Activated T-cell treated with anti-CD3 and anti-CD28 coated beads, Interleukin-2, amount 50 U/mL, for 24 hours (primary cell): ENCODE measurements around the gene PLEKHA6.

Experiments used
- DNase-seq: peaks from one replicate; pipeline ENCODE4 v3.0.0-alpha.2; 2020
- H3K27ac Mint-ChIP-seq: 2 replicates; pipeline ENCODE4 v1.8.0; 2020; ENCODE audit warnings: mild to moderate bottlenecking, mixed read lengths
- H3K27me3 Mint-ChIP-seq: 2 replicates; pipeline ENCODE4 v1.8.0; 2020; ENCODE audit warnings: mixed read lengths
- H3K36me3 Mint-ChIP-seq: 2 replicates; pipeline ENCODE4 v1.8.0; 2020; ENCODE audit warnings: low read depth, mixed read lengths
- H3K4me1 Mint-ChIP-seq: 2 replicates; pipeline ENCODE4 v1.8.0; 2020; ENCODE audit warnings: low read depth, mixed read lengths
- H3K4me3 Mint-ChIP-seq: 2 replicates; pipeline ENCODE4 v1.8.0; 2020; ENCODE audit warnings: mild to moderate bottlenecking, moderate library complexity, mixed read lengths
- H3K9me3 Mint-ChIP-seq: 2 replicates; pipeline ENCODE4 v1.8.0; 2020; ENCODE audit warnings: mixed read lengths

The PLEKHA6 gene

GRCh38 chr1:204222764-204223055, 137.0 kb downstream of the PLEKHA6 start:
- DNase-seq: no peak
- H3K36me3 Mint-ChIP-seq: no peaks in the 10 kb centered on the region
- no peaks in the 10 kb centered on the region for H3K27me3 Mint-ChIP-seq
- H3K4me1 Mint-ChIP-seq: peaks cover 5% of the 10 kb centered on the region
- H3K4me3 Mint-ChIP-seq: no peak overlapping the region
- H3K9me3 Mint-ChIP-seq: no peaks in the 10 kb centered on the region
- no peak overlapping the region for H3K27ac Mint-ChIP-seq

DNA sequence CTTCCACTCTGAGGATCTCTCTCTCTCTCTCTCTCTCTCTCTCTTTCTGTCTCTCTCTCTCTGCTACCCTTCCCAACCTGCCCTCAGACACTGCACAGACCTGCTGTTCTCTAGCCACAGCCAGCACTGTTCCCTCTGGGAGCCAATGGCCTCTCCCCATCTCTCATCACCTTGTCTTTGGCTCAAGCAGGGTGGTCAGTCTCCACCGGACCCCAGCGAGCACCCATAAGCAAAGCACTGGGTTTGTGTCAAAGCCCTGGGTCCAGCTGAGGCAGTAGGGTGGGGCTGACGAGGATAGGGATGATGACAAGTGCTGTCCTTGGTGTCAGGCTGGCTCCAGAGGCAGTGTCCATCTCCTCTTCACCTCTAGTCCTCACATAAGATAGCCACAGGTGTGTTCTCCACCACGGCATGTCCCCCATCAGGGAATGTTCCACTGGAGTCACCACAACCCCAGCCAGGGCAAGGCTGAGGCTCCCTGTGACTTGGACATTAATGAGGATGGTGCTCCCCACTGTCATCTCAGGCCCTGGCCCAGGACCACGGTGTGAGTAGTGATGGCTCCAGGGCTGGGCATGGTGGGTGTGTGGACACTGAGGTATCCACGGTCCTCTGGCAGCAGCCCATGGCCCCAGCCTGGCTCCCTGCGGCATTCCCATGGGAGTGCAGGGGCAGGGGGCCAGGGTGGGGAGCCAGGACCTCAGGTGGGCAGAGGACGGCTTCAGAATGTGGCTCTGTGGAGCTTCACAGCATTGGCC, 137.5 kb downstream of the PLEKHA6 start:
- H3K27ac Mint-ChIP-seq: no peak overlapping the region
- no peaks in the 10 kb centered on the region for H3K9me3 Mint-ChIP-seq
- no peaks in the 10 kb centered on the region for H3K27me3 Mint-ChIP-seq
- no peak overlapping the region for H3K4me3 Mint-ChIP-seq
- peaks cover 5% of the 10 kb centered on the region for H3K4me1 Mint-ChIP-seq
- DNase-seq: no peak
- no peaks in the 10 kb centered on the region for H3K36me3 Mint-ChIP-seq

- Mint-ChIP-seq H3K27ac (no peak overlapping the region), H3K27me3 (no peaks in the 10 kb centered on the region), H3K9me3 (no peaks in the 10 kb centered on the region), H3K36me3 (no peaks in the 10 kb centered on the region), H3K4me1 (peaks cover 5% of the 10 kb centered on the region), H3K4me3 (no peak overlapping the region)
- no peak for DNase-seq
These were observed 138.5 kb downstream of the PLEKHA6 start for GRCh38 chr1:204221271-204221670.

- Mint-ChIP-seq H3K9me3 (no peaks in the 10 kb centered on the region), H3K36me3 (no peaks in the 10 kb centered on the region), H3K4me1 (peaks cover 5% of the 10 kb centered on the region), H3K4me3 (no peak overlapping the region), H3K27ac (no peak overlapping the region), H3K27me3 (no peaks in the 10 kb centered on the region)
- no peak for DNase-seq
These were observed 139.6 kb downstream of the PLEKHA6 start for GRCh38 chr1:204219971-204220616.

GRCh38 chr1:204218552-204218951, 141.2 kb downstream of the PLEKHA6 start:
- Mint-ChIP-seq H3K4me1 (peaks cover 12% of the 10 kb centered on the region), H3K9me3 (no peaks in the 10 kb centered on the region), H3K36me3 (no peaks in the 10 kb centered on the region), H3K27me3 (peaks cover 3% of the 10 kb centered on the region), H3K27ac (no peak overlapping the region), H3K4me3 (no peak overlapping the region)
- DNase-seq: no peak

GRCh38 chr1:204217648-204218000, 142.1 kb downstream of the PLEKHA6 start:
- H3K4me3 Mint-ChIP-seq: no peak overlapping the region
- no peaks in the 10 kb centered on the region for H3K36me3 Mint-ChIP-seq
- peaks cover 12% of the 10 kb centered on the region for H3K4me1 Mint-ChIP-seq
- DNase-seq: no peak
- H3K27me3 Mint-ChIP-seq: peaks cover 3% of the 10 kb centered on the region
- no peak overlapping the region for H3K27ac Mint-ChIP-seq
- H3K9me3 Mint-ChIP-seq: no peaks in the 10 kb centered on the region

DNA sequence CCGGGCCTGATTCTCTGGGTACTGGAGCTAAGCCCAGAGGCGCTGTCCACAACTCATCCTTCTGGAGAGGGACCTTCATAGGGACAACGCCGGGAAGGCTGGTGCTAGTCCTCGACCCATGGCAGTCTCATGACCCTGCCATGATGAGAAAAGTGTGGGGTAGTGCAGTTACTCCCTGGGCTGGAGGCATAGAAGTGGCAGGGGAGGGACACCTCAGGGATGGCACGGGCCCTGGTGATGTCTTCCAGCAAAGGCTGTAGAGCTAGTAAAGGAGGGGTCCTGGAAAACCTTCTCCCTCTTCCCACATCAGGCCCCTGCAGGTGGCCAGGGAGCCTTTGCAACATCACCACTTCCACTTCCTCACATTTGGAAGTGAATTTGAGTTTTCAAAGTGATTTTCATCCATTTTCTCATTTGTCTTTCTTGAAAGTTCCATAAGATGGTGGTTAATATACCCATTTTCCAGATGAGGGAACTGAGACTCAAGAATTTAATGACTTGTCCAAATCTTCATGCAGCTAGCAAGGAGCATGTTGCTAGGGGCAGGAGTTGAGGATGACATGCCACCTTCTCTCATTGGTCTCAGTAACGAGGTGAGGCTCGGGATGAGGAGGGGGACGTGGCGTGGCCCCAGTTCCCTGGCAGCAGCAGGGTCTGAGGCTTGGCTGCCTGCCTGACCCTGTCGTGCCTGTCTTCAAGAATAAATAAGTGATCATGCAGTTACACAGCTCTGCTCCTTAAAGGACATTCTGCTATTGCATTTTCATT, 142.7 kb downstream of the PLEKHA6 start:
- no peaks in the 10 kb centered on the region for H3K9me3 Mint-ChIP-seq
- DNase-seq: no peak
- H3K36me3 Mint-ChIP-seq: no peaks in the 10 kb centered on the region
- peaks cover 3% of the 10 kb centered on the region for H3K27me3 Mint-ChIP-seq
- H3K27ac Mint-ChIP-seq: no peak overlapping the region
- H3K4me3 Mint-ChIP-seq: no peak overlapping the region
- peaks cover 12% of the 10 kb centered on the region for H3K4me1 Mint-ChIP-seq

DNA sequence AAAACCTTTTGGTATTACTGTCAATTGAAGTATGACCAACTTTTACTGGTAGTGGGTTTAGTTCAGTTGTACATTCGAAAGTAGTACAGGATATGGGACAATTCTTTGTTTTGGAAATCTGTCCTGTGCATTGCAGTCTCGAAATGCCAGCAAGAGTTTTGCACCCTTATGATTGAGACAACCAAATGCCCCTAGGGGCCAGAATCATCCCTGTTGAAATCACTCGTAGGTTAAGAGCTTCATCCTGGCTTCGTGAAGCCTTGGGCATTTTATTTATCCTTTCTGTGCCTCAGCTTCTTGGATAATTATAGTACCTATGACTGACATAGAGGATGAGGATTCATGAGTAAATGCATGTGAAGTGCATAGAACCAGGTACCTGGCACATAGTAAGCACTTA, 143.5 kb downstream of the PLEKHA6 start:
- Mint-ChIP-seq H3K27ac (no peak overlapping the region), H3K27me3 (peaks cover 3% of the 10 kb centered on the region), H3K9me3 (no peaks in the 10 kb centered on the region), H3K4me1 (peaks cover 12% of the 10 kb centered on the region), H3K36me3 (no peaks in the 10 kb centered on the region), H3K4me3 (no peak overlapping the region)
- no peak for DNase-seq

- H3K27ac Mint-ChIP-seq: no peak within 1 kb of the TSS
- peaks cover 3% of the 10 kb centered on the region for H3K27me3 Mint-ChIP-seq
- H3K4me3 Mint-ChIP-seq: peak within 1 kb of the TSS; percentile 42
- no peaks in the 10 kb centered on the region for H3K9me3 Mint-ChIP-seq
- no peaks in the 10 kb centered on the region for H3K36me3 Mint-ChIP-seq
- DNase-seq: peak; percentile 63
- H3K4me1 Mint-ChIP-seq: peaks cover 12% of the 10 kb centered on the region
These were observed 145.8 kb downstream of the PLEKHA6 start, which contains the start of gene GOLT1A for GRCh38 chr1:204213668-204214662. Gene GOLT1A (minus strand): TSS chr1:204213988. CDS start chr1:204213906, 82 bp downstream.

- Mint-ChIP-seq H3K4me3 (no peak overlapping the region), H3K27ac (no peak overlapping the region), H3K36me3 (no peaks in the 10 kb centered on the region), H3K9me3 (no peaks in the 10 kb centered on the region), H3K27me3 (peaks cover 6% of the 10 kb centered on the region), H3K4me1 (peaks cover 7% of the 10 kb centered on the region)
- DNase-seq: no peak
These were observed 147.0 kb downstream of the PLEKHA6 start for GRCh38 chr1:204212715-204213114.

GRCh38 chr1:204211046-204211445, 148.7 kb downstream of the PLEKHA6 start:
- H3K36me3 Mint-ChIP-seq: no peaks in the 10 kb centered on the region
- H3K4me3 Mint-ChIP-seq: no peak overlapping the region
- no peak for DNase-seq
- no peak overlapping the region for H3K27ac Mint-ChIP-seq
- no peaks in the 10 kb centered on the region for H3K9me3 Mint-ChIP-seq
- peaks cover 13% of the 10 kb centered on the region for H3K4me1 Mint-ChIP-seq
- peaks cover 19% of the 10 kb centered on the region for H3K27me3 Mint-ChIP-seq

DNA sequence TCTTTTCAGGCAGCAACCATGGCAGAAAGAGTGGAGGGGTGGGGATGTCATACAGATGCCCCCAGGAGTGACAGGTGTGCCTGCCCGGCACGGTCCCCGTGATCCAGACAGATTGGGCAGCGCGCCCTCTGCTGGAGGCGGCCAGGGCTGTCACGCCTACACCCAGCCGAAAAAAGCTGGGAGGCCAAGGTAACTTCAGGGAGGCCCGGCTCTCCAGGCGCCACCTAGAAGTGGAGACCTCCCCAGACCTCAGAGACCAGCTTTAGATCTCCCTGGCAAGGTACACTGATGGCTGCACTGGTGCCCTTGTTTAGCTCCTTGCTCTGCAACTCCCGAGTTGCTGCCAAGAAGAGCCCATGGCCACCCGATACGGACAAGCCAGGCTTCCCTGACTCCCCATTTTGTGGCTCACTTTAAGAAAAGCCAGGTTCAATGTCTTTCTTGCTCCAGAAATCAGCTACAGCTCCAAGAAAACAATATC, 152.6 kb downstream of the PLEKHA6 start:
- H3K27me3 Mint-ChIP-seq: peaks cover 46% of the 10 kb centered on the region
- no peak overlapping the region for H3K27ac Mint-ChIP-seq
- H3K4me1 Mint-ChIP-seq: peaks cover 12% of the 10 kb centered on the region
- peak; percentile 87 for DNase-seq
- H3K4me3 Mint-ChIP-seq: no peak overlapping the region
- H3K36me3 Mint-ChIP-seq: no peaks in the 10 kb centered on the region
- no peaks in the 10 kb centered on the region for H3K9me3 Mint-ChIP-seq

DNA sequence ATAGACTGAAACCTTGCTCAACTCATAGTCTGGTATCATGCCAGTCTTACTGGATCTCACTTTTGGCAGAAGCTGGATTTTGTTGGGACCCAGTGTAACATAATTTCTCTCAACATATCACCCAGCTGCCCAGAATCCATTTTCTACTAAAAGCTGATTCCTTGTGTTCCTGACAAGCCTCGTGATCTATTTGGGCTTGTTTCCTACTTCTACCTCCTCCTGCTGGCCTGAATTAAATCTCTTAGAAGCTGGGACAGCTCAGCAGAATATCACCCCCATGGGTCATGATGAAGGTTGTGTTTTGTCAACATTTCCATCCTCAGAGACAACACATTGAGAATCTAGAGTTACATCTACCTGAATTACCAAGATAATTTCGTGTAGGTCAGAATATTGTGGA, 153.6 kb downstream of the PLEKHA6 start:
- peaks cover 46% of the 10 kb centered on the region for H3K27me3 Mint-ChIP-seq
- H3K4me1 Mint-ChIP-seq: peaks cover 12% of the 10 kb centered on the region
- DNase-seq: no peak
- no peaks in the 10 kb centered on the region for H3K36me3 Mint-ChIP-seq
- H3K9me3 Mint-ChIP-seq: no peaks in the 10 kb centered on the region
- H3K4me3 Mint-ChIP-seq: no peak overlapping the region
- H3K27ac Mint-ChIP-seq: no peak overlapping the region

DNA sequence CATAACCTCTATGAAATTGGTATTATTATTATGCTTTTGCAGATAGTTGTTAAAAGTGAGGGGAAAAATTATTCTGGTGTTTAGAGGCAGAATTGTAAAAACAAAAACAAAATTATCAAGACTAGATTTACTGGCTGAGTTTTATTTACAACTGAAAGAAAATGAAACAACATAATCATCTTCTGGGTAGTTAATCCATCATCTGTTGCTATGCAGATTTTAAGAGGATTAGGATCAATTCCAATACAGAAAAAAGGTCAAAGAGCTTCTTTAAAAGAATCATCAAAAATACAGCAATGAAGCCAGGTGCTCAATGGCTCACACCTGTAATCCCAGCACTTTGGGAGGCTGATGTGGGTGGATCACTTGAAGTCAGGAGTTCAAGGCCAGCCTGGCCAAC, 154.2 kb downstream of the PLEKHA6 start:
- peaks cover 46% of the 10 kb centered on the region for H3K27me3 Mint-ChIP-seq
- no peak overlapping the region for H3K4me3 Mint-ChIP-seq
- no peak for DNase-seq
- no peaks in the 10 kb centered on the region for H3K9me3 Mint-ChIP-seq
- H3K27ac Mint-ChIP-seq: no peak overlapping the region
- no peaks in the 10 kb centered on the region for H3K36me3 Mint-ChIP-seq
- peaks cover 12% of the 10 kb centered on the region for H3K4me1 Mint-ChIP-seq
